HUES48 (cell line): ENCODE results near the gene FEV.

Experiments used
- H3K27ac ChIP-seq: one replicate; pipeline ENCODE4 v1.7.0; 2013; ENCODE audit warnings: low read depth, low read length, inconsistent platforms
- H3K27me3 ChIP-seq: 2 replicates; pipeline ENCODE4 v1.6.1; 2013; ENCODE audit warnings: mild to moderate bottlenecking, low read length; ENCODE audit not compliant: control insufficient read depth, insufficient read depth
- H3K36me3 ChIP-seq: 2 replicates; pipeline ENCODE4 v1.6.1; 2013; ENCODE audit warnings: low read length; ENCODE audit not compliant: control insufficient read depth, insufficient read depth
- H3K4me1 ChIP-seq: 2 replicates; pipeline ENCODE4 v1.6.1; 2013; ENCODE audit warnings: mild to moderate bottlenecking, low read length; ENCODE audit not compliant: control insufficient read depth, insufficient read depth
- H3K4me3 ChIP-seq: 2 replicates; pipeline ENCODE4 v1.5.1; 2013; ENCODE audit warnings: mild to moderate bottlenecking, low read depth, low read length
- H3K9ac ChIP-seq: 2 replicates; pipeline ENCODE4 v1.6.1; 2013; ENCODE audit warnings: mild to moderate bottlenecking, low read depth, low read length, moderate library complexity
- H3K9me3 ChIP-seq: 2 replicates; pipeline ENCODE4 v1.6.1; 2013; ENCODE audit warnings: low read length; ENCODE audit not compliant: control insufficient read depth, insufficient read depth

Gene FEV

GRCh38 chr2:218999021-218999880, 14.3 kb upstream of the FEV start:
- H3K27me3 ChIP-seq = peaks cover 100% of the 10 kb centered on the region
- H3K9ac ChIP-seq = no peak overlapping the region
- no peaks in the 10 kb centered on the region for H3K9me3 ChIP-seq
- H3K4me1 ChIP-seq = peaks cover 27% of the 10 kb centered on the region
- H3K4me3 ChIP-seq = no peak overlapping the region; the same call in 1 of the 2 replicates
- H3K36me3 ChIP-seq = no peaks in the 10 kb centered on the region
- no peak overlapping the region for H3K27ac ChIP-seq

GRCh38 chr2:218998414-218999002, 13.5 kb upstream of the FEV start:
- Histone ChIP-seq H3K27me3 (peaks cover 100% of the 10 kb centered on the region), H3K9me3 (no peaks in the 10 kb centered on the region), H3K4me3 (no peak overlapping the region), H3K36me3 (no peaks in the 10 kb centered on the region), H3K4me1 (peaks cover 31% of the 10 kb centered on the region), H3K27ac (no peak overlapping the region), H3K9ac (no peak overlapping the region)

- peaks cover 100% of the 10 kb centered on the region for H3K27me3 ChIP-seq
- no peak overlapping the region for H3K4me3 ChIP-seq
- no peaks in the 10 kb centered on the region for H3K36me3 ChIP-seq
- H3K9ac ChIP-seq = no peak overlapping the region
- H3K9me3 ChIP-seq = no peaks in the 10 kb centered on the region
- no peak overlapping the region for H3K27ac ChIP-seq
- H3K4me1 ChIP-seq = peaks cover 35% of the 10 kb centered on the region
Measured at GRCh38 chr2:218997731-218998130, 12.7 kb upstream of the FEV start.

- Histone ChIP-seq H3K9ac (no peak overlapping the region), H3K27me3 (peaks cover 100% of the 10 kb centered on the region), H3K4me1 (peaks cover 35% of the 10 kb centered on the region), H3K27ac (no peak overlapping the region), H3K4me3 (no peak overlapping the region), H3K36me3 (no peaks in the 10 kb centered on the region), H3K9me3 (no peaks in the 10 kb centered on the region)
Measured at GRCh38 chr2:218996937-218997336, 12.0 kb upstream of the FEV start.

- no peaks in the 10 kb centered on the region for H3K36me3 ChIP-seq
- peaks cover 35% of the 10 kb centered on the region for H3K4me1 ChIP-seq
- H3K4me3 ChIP-seq = peak overlapping the region; percentile 52; the same call in 1 of the 2 replicates
- H3K9ac ChIP-seq = no peak overlapping the region
- no peak overlapping the region for H3K27ac ChIP-seq
- H3K27me3 ChIP-seq = peaks cover 100% of the 10 kb centered on the region
- no peaks in the 10 kb centered on the region for H3K9me3 ChIP-seq
Measured at GRCh38 chr2:218995972-218996711, 11.2 kb upstream of the FEV start.

- Histone ChIP-seq H3K9me3 (no peaks in the 10 kb centered on the region), H3K9ac (no peak overlapping the region), H3K36me3 (no peaks in the 10 kb centered on the region), H3K27me3 (peaks cover 100% of the 10 kb centered on the region), H3K27ac (no peak overlapping the region), H3K4me3 (no peak overlapping the region), H3K4me1 (peaks cover 32% of the 10 kb centered on the region)
Measured at GRCh38 chr2:218995561-218995960, 10.6 kb upstream of the FEV start.

- Histone ChIP-seq H3K9me3 (no peaks in the 10 kb centered on the region), H3K4me3 (peak within 1 kb of the TSS; percentile 25; the same call in 1 of the 2 replicates), H3K4me1 (peaks cover 17% of the 10 kb centered on the region; the same call in 1 of the 2 replicates), H3K36me3 (no peaks in the 10 kb centered on the region), H3K27me3 (peaks cover 100% of the 10 kb centered on the region), H3K27ac (no peak within 1 kb of the TSS), H3K9ac (no peak within 1 kb of the TSS)
Measured at GRCh38 chr2:218993345-218994315, 8.6 kb upstream of the FEV start, which contains the start of gene CRYBA2. CRYBA2 (minus strand) TSS chr2:218993422; CDS start chr2:218993176, 246 bp downstream.

GRCh38 chr2:218992703-218993344, 7.8 kb upstream of the FEV start:
- no peak overlapping the region for H3K9ac ChIP-seq
- H3K27me3 ChIP-seq = peaks cover 100% of the 10 kb centered on the region
- no peaks in the 10 kb centered on the region for H3K36me3 ChIP-seq
- H3K27ac ChIP-seq = no peak overlapping the region
- H3K4me1 ChIP-seq = peaks cover 13% of the 10 kb centered on the region; the same call in 1 of the 2 replicates
- H3K4me3 ChIP-seq = peak overlapping the region; percentile 25; the same call in 1 of the 2 replicates
- no peaks in the 10 kb centered on the region for H3K9me3 ChIP-seq

GRCh38 chr2:218992196-218992595, 7.2 kb upstream of the FEV start:
- Histone ChIP-seq H3K36me3 (no peaks in the 10 kb centered on the region), H3K9ac (no peak overlapping the region), H3K27ac (no peak overlapping the region), H3K4me3 (no peak overlapping the region), H3K4me1 (peaks cover 13% of the 10 kb centered on the region; the same call in 1 of the 2 replicates), H3K9me3 (no peaks in the 10 kb centered on the region), H3K27me3 (peaks cover 100% of the 10 kb centered on the region)
